Transverse colon (tissue), 4 donors: ENCODE measurements around the gene SCAMP4. TPM values are rescaled to one million over a fixed set of nuclear protein-coding genes. Genes with fewer than 3 reads are reported as not detected.

ENCODE experiments used
- DNase-seq: peaks from one replicate; pipeline ENCODE4 v3.0.0-alpha.2; 2019
- H3K27ac ChIP-seq, 4 donors: fragments of 200-600 bp; sonication (generic); 2 replicates each; pipeline ENCODE4 v1.5.1; 2016 to 2018; ENCODE audit warnings: inconsistent platforms in 4 of 4
- H3K27me3 ChIP-seq: fragments of 200-600 bp; sonication (generic); 2 replicates; pipeline ENCODE4 v1.5.1; 2017; ENCODE audit warnings: inconsistent platforms
- H3K36me3 ChIP-seq, 4 donors: fragments of 200-600 bp; sonication (generic); 2 replicates each; pipeline ENCODE4 v1.5.1; 2017 to 2019; ENCODE audit warnings: inconsistent platforms in 4 of 4
- H3K4me1 ChIP-seq, 4 donors: fragments of 200-600 bp; sonication (generic); 2 replicates each; pipeline ENCODE4 v1.5.1; 2017 to 2020; ENCODE audit warnings: inconsistent platforms in 4 of 4
- H3K4me3 ChIP-seq, 4 donors: fragments of 200-600 bp; sonication (generic); 1 replicate in 1 of 4; 2 replicates in 3 of 4; pipeline versions ENCODE4 v1.5.1 to v1.6.1; 2017 to 2019; ENCODE audit warnings: inconsistent platforms in 4 of 4
- H3K9me3 ChIP-seq, 2 donors: fragments of 200-600 bp; sonication (generic); 2 replicates each; pipeline ENCODE4 v1.5.1; 2017 to 2019; ENCODE audit warnings: inconsistent platforms in 2 of 2
- EP300 ChIP-seq: sonication (generic); formaldehyde crosslinking; IDR thresholded peaks from one replicate; pipeline ENCODE4 v1.6.1; 2017; ENCODE audit warnings: antibody characterized with exemption, low read depth
- POLR2A ChIP-seq: fragments of 450-650 bp; IDR thresholded peaks from one replicate; pipeline ENCODE4 v1.6.1; 2016; ENCODE audit warnings: antibody characterized with exemption, mild to moderate bottlenecking, moderate library complexity
- POLR2AphosphoS5 ChIP-seq, 3 donors: sonication (generic); formaldehyde crosslinking; IDR thresholded peaks; one replicate each; pipeline ENCODE4 v1.6.1; 2016; ENCODE audit warnings: antibody characterized with exemption in 3 of 3
- WGBS, 2 donors: methylation state at CpG; one replicate each; pipeline ENCODE4 v1.1.5; 2018; ENCODE audit warnings: low coverage in 1 of 2; 5-methylcytosine and 5-hydroxymethylcytosine counted together
- in situ Hi-C, 4 donors: fragments of 200-750 bp; cut with MboI; loops; one replicate each; pipeline versions ENCODE4 v1.15.0 to v1.15.1; 2017; ENCODE audit warnings: low sequenced_read_pairs in 3 of 4, low pct_ligation_motif_present in 1 of 4, low pct_unique_long_range_greater_than_20kb in 1 of 4
- intact Hi-C: fragments of 100-400 bp; cut with DNase I; formaldehyde crosslinking; loops from one replicate; pipeline ENCODE4 v1.15.1; 2023; ENCODE audit warnings: low total_unique reads
- total RNA-seq, 4 donors: library from RNA; depleted of rRNA; stranded (reverse); fragments of >200 nt; gene quantifications; one replicate each; pipeline ENCODE4 v1.1.0, GENCODE V29; 2016
- TF ChIP-seq, protein P1 (sequence below), 5 experiments: fragments of 200-600 bp in 3 of 5; fragments of 450-650 bp in 2 of 5; sonication (generic) in 3 of 5; IDR thresholded peaks; 1 replicate in 2 of 5; 2 replicates in 3 of 5; pipeline ENCODE4 v1.5.1; 2016 to 2017; ENCODE audit warnings: antibody characterized with exemption in 5 of 5, inconsistent platforms in 3 of 5, mild to moderate bottlenecking in 2 of 5, moderate library complexity in 1 of 5

Gene SCAMP4
- total RNA-seq, 4 donors from 2014 or later: 25.1 to 119 (median 86.6) TPM

DNA sequence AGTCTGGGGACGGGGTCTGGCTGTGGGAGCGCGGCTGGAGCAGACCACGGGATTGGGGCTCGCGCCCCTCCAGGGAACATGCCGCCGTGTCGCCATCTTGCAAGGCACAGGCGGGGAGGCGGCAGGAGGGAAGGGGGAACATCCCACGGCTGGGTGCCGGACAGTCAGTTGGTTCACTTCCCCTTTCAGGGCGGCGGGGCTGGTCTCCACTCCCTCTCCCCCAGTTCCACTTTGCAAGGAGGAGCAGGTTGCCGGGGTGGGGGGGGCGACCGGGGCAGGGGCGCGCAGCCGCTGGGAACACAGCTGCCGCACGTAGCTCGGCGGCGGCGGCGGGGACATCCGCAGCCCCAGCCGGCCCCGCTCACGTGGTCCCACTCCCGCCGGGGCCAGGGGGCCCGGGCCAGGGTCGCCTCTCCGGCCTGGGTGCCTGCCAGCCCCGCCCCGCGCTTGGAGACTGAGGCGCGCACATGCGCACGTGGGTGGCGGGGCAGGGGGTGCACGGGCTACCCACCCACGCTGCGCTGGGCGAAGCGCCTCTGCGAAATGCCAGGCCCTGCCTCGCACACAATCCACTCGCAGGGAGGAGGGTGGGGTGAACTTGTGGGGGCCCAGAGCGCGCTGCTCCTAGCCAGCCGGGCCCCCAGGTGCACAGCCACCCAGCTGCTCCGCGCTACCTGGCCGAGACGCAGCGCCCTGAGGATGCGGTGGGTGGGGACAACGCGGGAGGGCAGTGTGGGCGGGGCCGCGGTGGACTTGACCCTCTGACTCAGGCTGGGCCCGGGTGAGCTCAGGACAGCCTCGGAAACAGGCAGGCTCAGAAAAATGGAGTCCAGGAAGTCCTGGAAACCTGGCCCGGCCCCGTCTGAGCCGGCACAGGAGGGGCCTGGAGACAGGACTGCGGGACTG is 48.2 kb upstream of the SCAMP4 start:
- in situ Hi-C loops: no loop called here
- Histone ChIP-seq H3K27me3 (no peaks in the 10 kb centered on the region), H3K9me3 (no peaks in the 10 kb centered on the region), H3K36me3 (no peaks in the 10 kb centered on the region), H3K4me1 (peaks cover 69 to 98% (median 94%) of the 10 kb centered on the region in 4 donors), H3K4me3 (peak overlapping the region; percentile 21 to 55 (median 40)), H3K27ac (peak overlapping the region; percentile 91 to 96 (median 93))
- TF ChIP-seq POLR2AphosphoS5 (IDR thresholded peaks at IDR 0.05) (peak; percentile 86 to 97 (median 94)), POLR2A (peak; percentile 92), EP300 (no peak)
- TF ChIP-seq, protein P1, sequence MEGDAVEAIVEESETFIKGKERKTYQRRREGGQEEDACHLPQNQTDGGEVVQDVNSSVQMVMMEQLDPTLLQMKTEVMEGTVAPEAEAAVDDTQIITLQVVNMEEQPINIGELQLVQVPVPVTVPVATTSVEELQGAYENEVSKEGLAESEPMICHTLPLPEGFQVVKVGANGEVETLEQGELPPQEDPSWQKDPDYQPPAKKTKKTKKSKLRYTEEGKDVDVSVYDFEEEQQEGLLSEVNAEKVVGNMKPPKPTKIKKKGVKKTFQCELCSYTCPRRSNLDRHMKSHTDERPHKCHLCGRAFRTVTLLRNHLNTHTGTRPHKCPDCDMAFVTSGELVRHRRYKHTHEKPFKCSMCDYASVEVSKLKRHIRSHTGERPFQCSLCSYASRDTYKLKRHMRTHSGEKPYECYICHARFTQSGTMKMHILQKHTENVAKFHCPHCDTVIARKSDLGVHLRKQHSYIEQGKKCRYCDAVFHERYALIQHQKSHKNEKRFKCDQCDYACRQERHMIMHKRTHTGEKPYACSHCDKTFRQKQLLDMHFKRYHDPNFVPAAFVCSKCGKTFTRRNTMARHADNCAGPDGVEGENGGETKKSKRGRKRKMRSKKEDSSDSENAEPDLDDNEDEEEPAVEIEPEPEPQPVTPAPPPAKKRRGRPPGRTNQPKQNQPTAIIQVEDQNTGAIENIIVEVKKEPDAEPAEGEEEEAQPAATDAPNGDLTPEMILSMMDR (IDR thresholded peaks at IDR 0.05): no peak
- DNase-seq: peak; percentile 96
- WGBS, 2 donors: 0% methylated on average over 1 to 30 of the region's 73 CpGs
- intact Hi-C loops: no loop called here

DNA sequence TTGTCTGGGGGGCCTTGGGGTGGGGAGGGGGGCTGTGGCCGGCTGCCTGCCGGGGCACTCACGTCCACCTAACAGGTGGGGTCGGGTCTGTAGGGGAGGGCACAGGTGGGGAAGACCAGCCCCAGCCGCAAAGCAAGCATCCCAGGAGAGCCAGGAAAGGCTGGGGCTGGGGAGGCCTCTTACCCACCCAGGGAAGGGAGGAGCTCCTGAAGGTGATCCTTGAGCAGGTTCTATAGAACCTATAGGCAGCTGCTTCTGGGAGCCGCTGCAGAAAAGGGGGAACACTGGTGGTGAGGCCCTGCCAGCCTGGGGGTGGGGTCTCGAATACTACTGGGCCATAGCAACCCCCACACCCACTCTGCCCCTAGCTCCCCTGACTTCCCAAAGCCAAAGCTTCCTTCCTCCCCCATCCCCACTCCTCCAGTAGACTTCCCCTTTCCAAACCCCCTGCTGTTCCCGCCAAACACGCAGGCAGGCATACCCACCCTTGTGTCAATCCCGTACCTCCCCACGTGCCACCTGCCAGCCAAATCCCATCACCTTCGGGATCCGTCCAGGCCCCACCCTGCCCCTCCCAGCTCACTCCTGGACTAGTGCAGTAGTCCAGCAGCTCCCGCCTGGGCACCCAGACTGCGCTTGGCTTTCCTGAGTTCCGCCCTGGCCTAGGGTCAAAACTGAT is 47.4 kb upstream of the SCAMP4 start:
- in situ Hi-C loops (no loop called here), intact Hi-C loops (no loop called here)
- H3K4me1 ChIP-seq: peaks cover 69 to 95% (median 91%) of the 10 kb centered on the region in 4 donors
- no peaks in the 10 kb centered on the region for H3K27me3 ChIP-seq
- peak overlapping the region in 2 of 4 donors; percentile 49 to 55 for H3K4me3 ChIP-seq
- no peaks in the 10 kb centered on the region for H3K9me3 ChIP-seq
- TF ChIP-seq EP300 (no peak), POLR2A (no peak), POLR2AphosphoS5 (IDR thresholded peaks at IDR 0.05) (peak in 2 of 3 donors; percentile 29 to 48)
- TF ChIP-seq, protein P1 (IDR thresholded peaks at IDR 0.05): no peak
- no peaks in the 10 kb centered on the region for H3K36me3 ChIP-seq
- 7 to 49% methylated on average over 3 to 16 of the region's 16 CpGs for WGBS, 2 donors
- DNase-seq: peak; percentile 81
- peak overlapping the region; percentile 91 to 96 (median 93) for H3K27ac ChIP-seq

DNA sequence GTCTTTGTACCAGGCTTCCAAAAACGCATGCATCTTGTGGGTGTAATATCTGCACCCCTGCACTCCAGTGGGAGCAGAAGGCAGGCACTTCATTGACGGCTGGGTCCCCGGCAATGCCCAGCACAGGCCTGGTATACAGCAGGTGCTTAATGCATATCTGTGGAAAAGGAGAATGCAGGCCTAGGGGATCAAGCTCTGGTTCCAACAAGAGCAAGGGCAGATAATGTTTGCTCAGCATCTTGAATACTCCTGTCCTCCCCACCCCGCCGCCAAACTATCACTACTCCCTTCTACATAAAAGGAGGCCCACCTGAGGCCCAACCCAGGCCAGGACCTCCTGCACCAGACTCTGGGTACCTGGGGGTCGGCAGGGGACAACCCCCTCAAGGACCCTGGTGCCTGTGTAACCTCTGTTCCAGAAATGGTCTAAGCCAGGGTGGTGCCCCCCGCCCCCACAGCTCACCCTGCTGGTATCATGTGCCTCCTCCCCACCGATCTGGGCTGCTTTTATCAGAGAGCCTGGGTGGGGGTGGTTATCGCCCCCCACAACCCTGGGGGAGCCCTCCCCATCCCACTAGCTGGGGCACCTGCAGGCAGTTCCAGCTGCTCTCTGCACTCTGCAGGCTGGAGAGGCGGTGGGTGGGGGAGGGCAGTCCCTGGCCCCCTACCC is 46.7 kb upstream of the SCAMP4 start:
- TF ChIP-seq, protein P1 (IDR thresholded peaks at IDR 0.05): no peak
- no peak for TF ChIP-seq POLR2A
- TF ChIP-seq POLR2AphosphoS5 (IDR thresholded peaks at IDR 0.05): no peak
- no peak for TF ChIP-seq EP300
- H3K4me3 ChIP-seq: no peak overlapping the region
- no peaks in the 10 kb centered on the region for H3K36me3 ChIP-seq
- 28% methylated on average over 9 of the region's 10 CpGs; no CpG with 5 or more reads in 1 of the 2 donors for WGBS, 2 donors
- peaks cover 67 to 87% (median 83%) of the 10 kb centered on the region in 4 donors for H3K4me1 ChIP-seq
- no peak for DNase-seq
- intact Hi-C loops (no loop called here), in situ Hi-C loops (no loop called here)
- peak overlapping the region; percentile 91 to 96 (median 93) for H3K27ac ChIP-seq
- H3K27me3 ChIP-seq: no peaks in the 10 kb centered on the region
- H3K9me3 ChIP-seq: no peaks in the 10 kb centered on the region

DNA sequence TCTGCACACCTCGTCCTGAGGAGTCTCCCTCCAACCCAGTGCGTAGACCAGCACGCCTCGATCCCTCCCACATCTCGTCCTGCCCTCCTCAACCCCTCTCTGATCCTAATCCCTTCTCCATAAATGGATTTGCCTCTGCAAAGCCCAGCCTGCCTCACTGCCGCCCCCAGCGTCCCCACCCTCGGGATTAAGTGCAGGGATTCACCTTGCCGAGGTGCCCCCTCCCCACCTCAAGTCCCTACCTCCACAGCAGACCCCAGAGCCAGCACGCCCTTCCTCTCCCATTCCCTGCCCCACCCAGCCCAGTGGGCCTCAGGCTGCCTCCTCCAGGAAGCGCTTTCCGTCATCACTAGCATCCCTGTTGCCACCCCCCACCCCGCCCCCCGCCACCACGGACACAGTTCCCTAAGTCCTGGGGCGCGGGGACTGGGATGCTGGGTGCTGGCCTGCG is 45.8 kb upstream of the SCAMP4 start:
- no peak for DNase-seq
- no peak for TF ChIP-seq POLR2AphosphoS5 (IDR thresholded peaks at IDR 0.05)
- no peak for TF ChIP-seq EP300
- TF ChIP-seq POLR2A: no peak
- TF ChIP-seq, protein P1 (IDR thresholded peaks at IDR 0.05): no peak

More for the DNA sequence above, 45.8 kb upstream of the SCAMP4 start:
- H3K36me3 ChIP-seq: no peaks in the 10 kb centered on the region
- H3K4me1 ChIP-seq: peaks cover 60 to 82% (median 75%) of the 10 kb centered on the region in 4 donors
- no peaks in the 10 kb centered on the region for H3K9me3 ChIP-seq
- peak overlapping the region in 1 of 4 donors; percentile 21 for H3K4me3 ChIP-seq
- no peaks in the 10 kb centered on the region for H3K27me3 ChIP-seq
- in situ Hi-C loops: no loop called here
- 9 to 40% methylated on average over 7 to 18 of the region's 18 CpGs for WGBS, 2 donors
- intact Hi-C loops: no loop called here
- H3K27ac ChIP-seq: peak overlapping the region; percentile 91 to 96 (median 93)
